ENCODE data around the gene GPR27. TPM values are rescaled to one million over a fixed set of nuclear protein-coding genes. Genes with fewer than 3 reads are reported as not detected.

Gene GPR27
- total RNA-seq, 1 donor from 2014 or later, result 1.5 TPM

DNA sequence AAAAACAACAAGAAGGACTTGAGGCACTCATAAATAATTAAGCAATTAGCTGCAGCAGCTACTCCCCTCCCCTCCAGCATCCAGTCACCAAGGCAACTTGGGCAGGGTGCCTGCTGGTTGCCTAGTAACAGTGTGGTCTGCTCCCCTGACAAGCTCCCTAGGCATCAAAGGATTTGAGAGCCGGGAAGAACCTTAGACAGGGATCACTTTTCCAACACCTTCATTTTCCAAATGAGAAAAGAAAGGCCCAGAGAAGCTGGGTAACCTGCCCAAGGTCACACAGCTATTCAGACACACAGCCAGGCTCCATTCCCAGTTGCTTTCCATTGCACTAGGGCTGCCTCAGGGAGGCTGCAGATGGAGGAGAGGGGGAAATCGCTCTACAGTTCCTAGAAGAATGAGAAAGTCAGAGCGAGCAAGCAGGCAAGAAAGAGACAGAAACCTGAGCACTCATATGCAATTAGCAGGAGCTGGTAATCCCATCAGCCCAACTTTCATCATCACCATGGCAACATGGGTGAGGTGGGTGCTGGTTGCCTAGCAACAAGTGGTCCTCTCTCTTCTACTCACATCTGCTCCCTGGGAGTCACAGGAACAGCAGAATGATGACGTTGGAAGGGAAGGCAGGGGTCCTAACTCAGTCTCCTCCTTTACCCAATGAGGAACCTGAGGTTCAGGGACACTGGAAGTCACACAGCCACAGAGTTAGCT, 24.9 kb upstream of the GPR27 start:
- no peak for DNase-seq (ENCODE audit: low spot score)

- no peak for DNase-seq (ENCODE audit: low spot score)
These were observed 21.0 kb upstream of the GPR27 start for GRCh38 chr3:71732637-71733036.

DNA sequence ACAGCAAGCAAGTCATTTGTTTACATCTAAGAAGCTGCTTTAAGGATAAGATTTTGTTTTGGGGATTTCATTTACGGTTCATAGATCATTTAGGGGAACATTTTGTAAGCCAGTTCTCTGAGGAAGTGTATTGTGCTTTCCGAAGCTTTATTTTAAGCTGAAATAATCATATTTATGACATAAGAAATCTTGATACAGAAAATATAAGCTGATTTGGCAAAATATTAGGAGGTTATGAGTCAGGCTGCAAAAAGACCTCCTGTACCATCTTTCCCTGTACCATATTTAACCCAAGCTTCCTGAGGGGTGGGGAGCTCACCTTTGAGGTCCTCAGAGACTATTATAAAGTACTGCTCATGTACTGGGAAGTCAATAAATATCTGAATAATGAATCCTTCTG, 20.3 kb upstream of the GPR27 start:
- no peak for DNase-seq (ENCODE audit: low spot score)

DNA sequence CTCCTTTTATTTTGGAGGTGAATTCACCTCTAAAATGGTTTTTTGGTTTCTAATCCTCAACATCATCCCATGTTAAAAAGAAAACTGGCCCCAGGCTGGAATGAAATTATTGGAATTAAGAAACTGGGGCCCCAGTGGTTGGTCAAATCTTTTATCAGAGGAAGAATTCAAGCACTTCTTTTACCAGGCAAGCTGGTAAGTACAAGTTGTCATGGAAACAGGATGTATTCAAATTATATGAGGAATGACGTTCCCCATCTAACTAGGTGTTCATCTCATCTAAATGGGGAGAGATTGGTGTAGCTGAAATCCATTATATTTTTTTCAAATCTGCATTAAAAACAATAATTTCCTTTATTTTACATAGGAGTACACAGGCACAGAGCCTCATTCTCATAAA, 18.8 kb upstream of the GPR27 start:
- no peak for DNase-seq (ENCODE audit: low spot score)

- no peak for DNase-seq (ENCODE audit: low spot score)
These were observed 11.0 kb upstream of the GPR27 start for GRCh38 chr3:71742621-71743020.

DNA sequence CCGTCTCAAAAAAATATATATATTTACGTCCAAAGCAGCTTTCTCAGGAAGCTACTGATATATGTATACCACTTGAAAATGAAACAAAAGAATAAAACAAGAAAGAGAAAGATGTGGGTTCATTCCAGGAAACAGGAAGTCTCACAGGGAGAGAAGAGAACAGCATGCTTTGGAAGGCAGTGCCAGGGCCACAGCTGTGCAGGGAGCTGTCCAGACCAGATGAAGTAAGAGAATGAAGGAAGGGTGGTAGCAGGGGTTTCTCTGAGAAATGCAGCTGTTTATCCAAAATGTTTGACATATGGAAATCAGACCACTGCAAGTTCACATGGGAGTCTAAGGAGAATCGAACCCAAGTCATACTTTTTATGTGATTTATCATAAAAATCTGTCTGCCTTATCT, 8.9 kb upstream of the GPR27 start:
- DNase-seq (ENCODE audit: low spot score), result no peak

DNA sequence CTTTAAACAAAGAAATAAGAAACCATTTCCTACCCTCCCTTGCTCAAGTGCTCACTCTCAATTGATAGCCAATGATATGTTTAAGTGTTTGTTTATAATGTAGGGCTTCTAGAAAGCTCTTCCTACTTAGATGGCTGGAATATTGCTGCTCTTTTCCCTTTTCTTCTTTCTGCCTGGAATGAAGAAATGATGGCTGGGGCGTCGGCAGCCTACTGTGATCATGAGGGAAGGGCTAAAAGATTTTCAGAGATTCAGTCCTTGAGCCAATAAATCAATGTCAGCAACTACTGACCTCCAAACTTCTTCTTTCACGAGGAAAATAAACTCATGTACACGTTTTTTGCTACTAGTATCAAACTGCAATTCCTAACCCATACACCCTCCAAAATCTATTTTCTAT, 2.1 kb upstream of the GPR27 start:
- no peak for DNase-seq (ENCODE audit: low spot score)

GRCh38 chr3:71752831-71753700, 589 bp upstream of the GPR27 start:
- no peak for DNase-seq (ENCODE audit: low spot score)

DNA sequence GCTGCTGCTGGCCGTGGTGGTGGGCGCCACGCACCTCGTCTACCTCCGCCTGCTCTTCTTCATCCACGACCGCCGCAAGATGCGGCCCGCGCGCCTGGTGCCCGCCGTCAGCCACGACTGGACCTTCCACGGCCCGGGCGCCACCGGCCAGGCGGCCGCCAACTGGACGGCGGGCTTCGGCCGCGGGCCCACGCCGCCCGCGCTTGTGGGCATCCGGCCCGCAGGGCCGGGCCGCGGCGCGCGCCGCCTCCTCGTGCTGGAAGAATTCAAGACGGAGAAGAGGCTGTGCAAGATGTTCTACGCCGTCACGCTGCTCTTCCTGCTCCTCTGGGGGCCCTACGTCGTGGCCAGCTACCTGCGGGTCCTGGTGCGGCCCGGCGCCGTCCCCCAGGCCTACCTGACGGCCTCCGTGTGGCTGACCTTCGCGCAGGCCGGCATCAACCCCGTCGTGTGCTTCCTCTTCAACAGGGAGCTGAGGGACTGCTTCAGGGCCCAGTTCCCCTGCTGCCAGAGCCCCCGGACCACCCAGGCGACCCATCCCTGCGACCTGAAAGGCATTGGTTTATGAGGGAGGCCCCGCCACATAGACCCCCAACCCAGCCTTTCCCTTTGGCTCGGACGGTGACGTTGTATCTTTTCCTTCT, 1.1 kb downstream of the GPR27 start:
- no peak for DNase-seq (ENCODE audit: low spot score)

GRCh38 chr3:71758091-71758490, 4.4 kb downstream of the GPR27 start:
- DNase-seq (ENCODE audit: low spot score), result no peak

- no peak for DNase-seq (ENCODE audit: low spot score)
These were observed 5.7 kb downstream of the GPR27 start for GRCh38 chr3:71759401-71759800.

DNA sequence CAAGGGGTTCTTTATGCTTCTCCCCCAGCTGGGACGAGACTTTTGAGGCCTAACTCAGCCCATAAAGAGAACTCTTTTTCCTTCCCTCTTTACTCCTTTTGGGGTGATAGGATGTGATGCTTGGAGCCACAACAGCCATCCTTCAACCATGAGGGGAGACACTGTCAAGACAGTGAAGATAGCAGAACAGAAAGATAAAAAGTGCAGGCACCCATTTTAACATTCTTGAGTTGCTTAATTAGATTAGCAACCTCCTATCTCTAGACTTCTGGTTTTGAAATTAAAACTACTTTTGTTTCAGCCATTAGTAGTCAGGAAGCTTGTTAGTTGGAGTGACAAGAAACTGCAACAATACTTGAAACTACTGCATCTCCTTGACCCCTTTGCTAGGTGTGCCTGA, 6.5 kb downstream of the GPR27 start:
- no peak for DNase-seq (ENCODE audit: low spot score)

GRCh38 chr3:71763426-71763825, 9.8 kb downstream of the GPR27 start:
- no peak for DNase-seq (ENCODE audit: low spot score)

- no peak for DNase-seq (ENCODE audit: low spot score)
These were observed 17.5 kb downstream of the GPR27 start for GRCh38 chr3:71771126-71771525.

DNA sequence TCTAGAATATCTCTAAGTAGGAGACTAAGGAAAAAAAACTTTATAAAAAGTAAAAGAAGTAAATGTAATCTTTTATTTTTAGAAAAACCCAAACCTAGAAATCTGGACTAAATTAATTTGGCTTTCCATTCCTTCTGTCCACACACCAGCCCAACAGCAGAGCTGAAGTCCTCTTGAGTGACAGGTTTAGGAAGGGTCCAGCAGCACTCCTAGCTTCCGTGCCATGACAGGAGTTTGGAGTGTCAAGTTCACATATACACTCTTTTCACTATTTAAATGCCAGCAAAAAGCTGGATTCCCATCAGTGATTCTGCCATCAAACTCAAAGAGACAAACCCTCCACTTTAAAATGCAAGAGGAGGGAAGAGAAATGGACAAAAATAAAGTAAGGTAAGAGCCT, 18.2 kb downstream of the GPR27 start:
- DNase-seq (ENCODE audit: low spot score), result no peak

DNA sequence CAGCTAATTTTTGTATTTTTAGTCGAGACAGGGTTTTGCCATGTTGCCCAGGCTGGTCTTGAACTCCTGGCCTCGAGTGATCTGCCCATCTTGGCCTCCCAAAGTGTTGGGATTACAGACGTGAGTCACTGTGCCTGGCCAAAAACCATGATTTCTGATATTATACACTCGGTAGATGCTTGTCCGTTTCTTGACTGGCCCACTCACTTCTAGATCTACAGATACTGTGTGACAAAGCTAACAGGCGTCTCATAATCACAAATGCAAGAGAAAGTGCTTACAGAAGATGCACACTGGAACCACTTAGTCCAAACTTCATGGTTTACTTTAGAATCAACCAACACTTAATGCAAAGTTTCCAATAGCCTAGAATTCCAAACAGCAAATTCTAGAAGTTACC, 22.9 kb downstream of the GPR27 start:
- no peak for DNase-seq (ENCODE audit: low spot score)

GRCh38 chr3:71778353-71778752, 24.7 kb downstream of the GPR27 start:
- no peak for DNase-seq (ENCODE audit: low spot score)

DNA sequence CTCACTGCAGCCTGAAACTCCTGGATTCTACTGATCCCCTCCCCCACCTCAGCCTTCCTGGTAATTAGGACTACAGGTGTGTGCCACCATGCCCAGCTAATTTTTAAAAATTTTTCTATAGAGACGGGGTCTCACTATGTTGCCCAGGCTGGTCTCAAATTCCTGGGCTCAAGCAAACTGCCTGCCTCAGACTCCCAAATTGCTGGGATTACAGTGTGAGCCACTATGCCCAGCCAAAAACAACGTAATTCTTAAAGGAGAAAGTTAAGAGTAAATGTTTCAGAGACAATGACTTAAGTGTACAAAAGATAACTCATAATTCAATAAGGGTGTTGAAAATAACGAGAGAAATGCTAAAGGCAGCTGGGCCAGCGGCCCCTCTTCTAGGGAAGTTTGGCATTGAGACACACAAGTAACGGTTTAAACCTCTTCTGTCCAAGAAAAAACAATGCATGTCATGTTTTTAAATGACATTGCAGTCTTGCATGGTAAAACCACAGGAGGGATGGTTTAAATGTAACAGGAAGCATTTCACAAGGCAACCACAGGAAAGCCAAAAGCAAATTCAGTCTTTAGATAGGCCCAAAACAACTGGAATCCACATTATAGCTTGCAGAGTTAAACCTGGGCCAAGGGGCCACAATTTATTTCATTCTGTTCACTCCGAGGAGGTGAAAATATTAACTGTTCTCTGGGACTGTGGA, 26.2 kb downstream of the GPR27 start:
- DNase-seq (ENCODE audit: low spot score), result no peak

DNA sequence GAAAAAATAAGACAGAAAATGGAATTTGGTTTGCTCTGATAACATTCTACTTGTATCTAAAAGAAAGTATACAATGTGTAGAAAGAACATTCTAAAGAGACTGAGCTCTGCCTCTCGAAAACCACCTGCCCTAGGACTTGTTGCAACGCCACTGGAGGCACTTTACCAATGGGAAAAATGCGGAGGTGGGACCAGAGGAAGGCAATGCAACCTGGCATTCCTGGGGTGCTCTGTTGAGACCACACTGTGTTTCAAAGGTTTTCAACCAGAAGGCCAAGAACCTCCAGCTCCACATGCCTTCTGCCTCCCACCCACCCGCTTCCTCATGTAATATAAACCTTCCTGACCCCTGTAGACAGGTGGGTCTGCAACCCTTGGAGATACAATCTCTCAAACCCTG, 26.8 kb downstream of the GPR27 start:
- DNase-seq (ENCODE audit: low spot score), result no peak

DNA sequence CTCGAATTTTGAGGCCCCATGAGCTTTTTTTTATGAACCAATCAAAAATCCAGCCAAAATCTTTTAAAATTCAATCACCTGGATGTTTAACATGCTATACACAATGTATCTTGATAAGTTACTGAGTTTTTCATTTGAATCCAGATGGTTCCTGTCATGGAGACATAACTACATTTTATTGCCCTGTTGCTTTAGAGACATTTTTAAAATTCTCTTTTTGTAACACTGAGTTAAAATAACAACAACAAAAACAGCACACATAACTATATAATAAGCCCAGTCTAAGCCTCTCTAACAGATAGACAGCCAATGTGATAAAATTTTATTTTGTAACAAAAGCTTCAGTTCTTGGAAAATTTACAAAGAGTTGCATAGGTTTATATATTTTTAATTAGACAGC, 29.5 kb downstream of the GPR27 start:
- DNase-seq (ENCODE audit: low spot score), result no peak

- DNase-seq (ENCODE audit: low spot score), result no peak
These were observed 30.7 kb downstream of the GPR27 start for GRCh38 chr3:71784201-71784913.

Measured in mesenteric fat pad (tissue), 1 donor.